ENCODE measurements around the gene MRS2. TPM values are rescaled to one million over a fixed set of nuclear protein-coding genes. Genes with fewer than 3 reads are reported as not detected.

The MRS2 gene
- total RNA-seq, 2 donors from 2014 or later, result 11.7 to 23.1 TPM

- no peak overlapping the region for H3K4me3 ChIP-seq
- TF ChIP-seq, protein P1, sequence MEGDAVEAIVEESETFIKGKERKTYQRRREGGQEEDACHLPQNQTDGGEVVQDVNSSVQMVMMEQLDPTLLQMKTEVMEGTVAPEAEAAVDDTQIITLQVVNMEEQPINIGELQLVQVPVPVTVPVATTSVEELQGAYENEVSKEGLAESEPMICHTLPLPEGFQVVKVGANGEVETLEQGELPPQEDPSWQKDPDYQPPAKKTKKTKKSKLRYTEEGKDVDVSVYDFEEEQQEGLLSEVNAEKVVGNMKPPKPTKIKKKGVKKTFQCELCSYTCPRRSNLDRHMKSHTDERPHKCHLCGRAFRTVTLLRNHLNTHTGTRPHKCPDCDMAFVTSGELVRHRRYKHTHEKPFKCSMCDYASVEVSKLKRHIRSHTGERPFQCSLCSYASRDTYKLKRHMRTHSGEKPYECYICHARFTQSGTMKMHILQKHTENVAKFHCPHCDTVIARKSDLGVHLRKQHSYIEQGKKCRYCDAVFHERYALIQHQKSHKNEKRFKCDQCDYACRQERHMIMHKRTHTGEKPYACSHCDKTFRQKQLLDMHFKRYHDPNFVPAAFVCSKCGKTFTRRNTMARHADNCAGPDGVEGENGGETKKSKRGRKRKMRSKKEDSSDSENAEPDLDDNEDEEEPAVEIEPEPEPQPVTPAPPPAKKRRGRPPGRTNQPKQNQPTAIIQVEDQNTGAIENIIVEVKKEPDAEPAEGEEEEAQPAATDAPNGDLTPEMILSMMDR (IDR thresholded peaks at IDR 0.05), result no peak
- no peak for TF ChIP-seq POLR2A (IDR thresholded peaks at IDR 0.05)
- H3K27me3 ChIP-seq, result no peaks in the 10 kb centered on the region
- intact Hi-C loops (cut with DNase I), result no loop called here
- 83 to 89% methylated on average over 4 of the region's 4 CpGs for WGBS, 2 donors
- no peak overlapping the region for H3K27ac ChIP-seq
- H3K36me3 ChIP-seq (replicated peaks in 1 of 2; ENCODE audit: insufficient read depth in 1 of 2, low read depth in 2 of 2), result no peaks in the 10 kb centered on the region
- ATAC-seq, result no peak
- DNase-seq, result no peak
- no peaks in the 10 kb centered on the region for H3K9me3 ChIP-seq
- H3K4me1 ChIP-seq, result no peaks in the 10 kb centered on the region
These were observed 41.9 kb downstream of the MRS2 start for GRCh38 chr6:24444588-24444987.

GRCh38 chr6:24445704-24446103, 43.0 kb downstream of the MRS2 start:
- WGBS, 2 donors, result 74 to 89% methylated on average over 2 to 4 of the region's 4 CpGs
- ATAC-seq, result no peak
- no peaks in the 10 kb centered on the region for H3K9me3 ChIP-seq
- intact Hi-C loops (cut with DNase I), result no loop called here
- H3K4me3 ChIP-seq, result no peak overlapping the region
- TF ChIP-seq POLR2A (IDR thresholded peaks at IDR 0.05), result no peak
- TF ChIP-seq, protein P1 (IDR thresholded peaks at IDR 0.05), result no peak
- no peaks in the 10 kb centered on the region for H3K4me1 ChIP-seq
- no peak for DNase-seq
- no peak overlapping the region for H3K27ac ChIP-seq
- no peaks in the 10 kb centered on the region for H3K27me3 ChIP-seq
- H3K36me3 ChIP-seq (replicated peaks in 1 of 2; ENCODE audit: insufficient read depth in 1 of 2, low read depth in 2 of 2), result no peaks in the 10 kb centered on the region

DNA sequence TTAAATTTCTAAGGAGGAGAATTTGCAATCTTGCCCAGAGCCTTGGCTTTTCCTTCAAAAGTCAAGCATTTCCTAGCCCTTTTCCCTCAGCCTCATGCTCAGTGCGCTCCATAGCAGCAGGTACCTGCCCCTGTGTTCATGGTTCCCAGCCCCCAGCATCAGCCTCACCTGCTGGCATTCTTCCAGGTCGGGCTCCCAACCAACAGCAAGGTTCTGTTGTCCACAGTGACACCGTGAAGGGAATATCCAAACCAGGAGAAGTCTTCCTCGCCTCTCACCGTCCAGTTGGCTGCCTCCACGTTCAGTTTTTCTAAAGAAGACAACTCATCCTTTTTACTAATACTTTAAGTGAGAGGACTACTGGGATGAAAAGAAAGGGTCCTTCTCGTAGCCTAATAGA, 43.9 kb downstream of the MRS2 start:
- Histone ChIP-seq H3K9me3 (no peaks in the 10 kb centered on the region), H3K4me1 (no peaks in the 10 kb centered on the region), H3K36me3 (replicated peaks in 1 of 2; ENCODE audit: insufficient read depth in 1 of 2, low read depth in 2 of 2) (no peaks in the 10 kb centered on the region), H3K27me3 (no peaks in the 10 kb centered on the region), H3K27ac (no peak overlapping the region), H3K4me3 (no peak overlapping the region)
- intact Hi-C loops (cut with DNase I), result no loop called here
- ATAC-seq, result no peak
- DNase-seq, result no peak
- WGBS, 2 donors, result 82% methylated on average over 7 of the region's 7 CpGs
- TF ChIP-seq POLR2A (IDR thresholded peaks at IDR 0.05), result no peak
- TF ChIP-seq, protein P1 (IDR thresholded peaks at IDR 0.05), result no peak

GRCh38 chr6:24448396-24448795, 45.7 kb downstream of the MRS2 start:
- no peaks in the 10 kb centered on the region for H3K36me3 ChIP-seq (replicated peaks in 1 of 2; ENCODE audit: insufficient read depth in 1 of 2, low read depth in 2 of 2)
- intact Hi-C loops (cut with DNase I), result no loop called here
- H3K4me3 ChIP-seq, result no peak overlapping the region
- H3K4me1 ChIP-seq, result no peaks in the 10 kb centered on the region
- ATAC-seq (no peak), DNase-seq (no peak)
- H3K27ac ChIP-seq, result no peak overlapping the region
- no peaks in the 10 kb centered on the region for H3K27me3 ChIP-seq
- TF ChIP-seq POLR2A (IDR thresholded peaks at IDR 0.05), result no peak
- TF ChIP-seq, protein P1 (IDR thresholded peaks at IDR 0.05), result no peak
- no peaks in the 10 kb centered on the region for H3K9me3 ChIP-seq
- WGBS, 2 donors, result 65 to 72% methylated on average over 4 of the region's 4 CpGs

DNA sequence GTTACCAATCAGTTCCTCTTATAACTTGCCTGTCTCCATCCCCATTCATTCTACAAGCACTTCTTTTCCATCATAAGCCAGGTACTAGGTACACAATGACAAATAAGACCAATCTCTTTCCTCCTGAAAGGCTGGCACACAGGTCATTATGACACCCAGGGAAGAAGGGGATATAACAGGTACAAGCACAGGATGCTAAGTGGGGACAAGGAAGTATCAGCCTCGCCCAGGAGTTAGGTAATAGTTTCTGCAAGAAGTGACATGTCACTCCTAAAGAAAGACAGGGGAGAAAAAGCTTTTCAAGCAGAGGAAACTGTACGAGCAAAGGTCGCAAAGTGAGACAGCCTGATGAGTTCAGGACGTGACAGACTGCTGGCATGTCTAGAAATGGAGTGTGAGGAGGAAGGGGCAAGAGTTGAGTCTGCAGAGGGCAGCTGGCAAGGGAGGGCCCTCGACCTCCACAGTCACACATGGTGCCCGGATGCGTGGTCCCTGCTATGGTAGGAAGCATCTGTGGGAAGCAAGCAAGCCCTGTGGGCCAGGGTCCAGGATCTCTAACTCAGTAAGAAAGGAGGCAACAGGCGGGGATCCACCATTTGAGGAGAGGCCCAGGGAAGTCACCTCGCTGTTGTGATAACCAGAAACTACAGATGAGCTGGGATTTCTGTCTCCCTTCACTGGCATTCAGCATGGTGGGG, 46.2 kb downstream of the MRS2 start:
- WGBS, 2 donors, result 74 to 83% methylated on average over 9 of the region's 9 CpGs

More for the DNA sequence above, 46.2 kb downstream of the MRS2 start:
- H3K27ac ChIP-seq, result no peak overlapping the region
- no peak for TF ChIP-seq POLR2A (IDR thresholded peaks at IDR 0.05)
- TF ChIP-seq, protein P1 (IDR thresholded peaks at IDR 0.05), result no peak
- H3K4me1 ChIP-seq, result no peaks in the 10 kb centered on the region
- no peaks in the 10 kb centered on the region for H3K27me3 ChIP-seq
- H3K36me3 ChIP-seq (replicated peaks in 1 of 2; ENCODE audit: insufficient read depth in 1 of 2, low read depth in 2 of 2), result no peaks in the 10 kb centered on the region
- intact Hi-C loops (cut with DNase I), result no loop called here
- no peak for DNase-seq
- H3K4me3 ChIP-seq, result no peak overlapping the region
- no peak for ATAC-seq
- no peaks in the 10 kb centered on the region for H3K9me3 ChIP-seq
